IMR-90 (cell line): ENCODE measurements around the gene ASPG. TPM values are rescaled to one million over a fixed set of nuclear protein-coding genes. Genes with fewer than 3 reads are reported as not detected.

Source experiments
- ATAC-seq: fragments of 200-7000 bp; cut with Tn5 transposase; 2 replicates; pipeline ENCODE4 v1.9.1; 2020; ENCODE audit warnings: low read depth, mild to moderate bottlenecking, moderate library complexity
- BruUV-seq: library from RNA; stranded (reverse); fragments of 400-500 nt; replicated peaks from 2 replicates; lab custom pipeline; 2021; lab: Mats Ljungman, UMichigan
- CTCF ChIA-PET: fragments of 300-600 bp; formaldehyde crosslinking; extraction: SDS; loops from one replicate; lab custom pipeline; 2021; ENCODE audit warnings: antibody characterized with exemption; lab: Yijun Ruan, JAX
- POLR2A ChIA-PET: fragments of 300-600 bp; sonication (Branson Sonifier 250); formaldehyde crosslinking; loops from one replicate; lab custom pipeline; 2022; ENCODE audit warnings: antibody characterized with exemption; ENCODE audit not compliant: unreplicated experiment; lab: Charles Lee
- DNase-seq: peaks from one replicate; pipeline ENCODE4 v3.0.0; 2013
- H2AFZ ChIP-seq: replicated peaks from 2 replicates; pipeline ENCODE3; 2013; ENCODE audit warnings: low read length, mild to moderate bottlenecking; ENCODE audit not compliant: poor library complexity
- H2AK5ac ChIP-seq: 2 replicates; pipeline ENCODE4 v1.6.1; 2013; ENCODE audit warnings: low read depth, low read length, inconsistent platforms
- H2AK9ac ChIP-seq: replicated peaks from 2 replicates; pipeline ENCODE3; 2013; ENCODE audit warnings: mild to moderate bottlenecking, low read depth, low read length, moderate library complexity; ENCODE audit not compliant: poor library complexity
- H2BK120ac ChIP-seq: 2 replicates; pipeline ENCODE4 v1.6.1; 2013; ENCODE audit warnings: low read depth, low read length, inconsistent platforms
- H2BK15ac ChIP-seq: 3 replicates; pipeline ENCODE4 v1.6.1; 2013; ENCODE audit warnings: low read depth, low read length, inconsistent platforms
- H2BK20ac ChIP-seq: 2 replicates; pipeline ENCODE4 v1.6.1; 2013; ENCODE audit warnings: low read depth, mild to moderate bottlenecking, inconsistent platforms, low read length, moderate library complexity
- H2BK5ac ChIP-seq: 2 replicates; pipeline ENCODE4 v1.6.1; 2013; ENCODE audit warnings: mild to moderate bottlenecking, low read depth, low read length, inconsistent platforms; ENCODE audit not compliant: poor library complexity, severe bottlenecking
- H3K14ac ChIP-seq: replicated peaks from 2 replicates; pipeline ENCODE4 v1.6.1; 2013; ENCODE audit warnings: low read depth, low read length, inconsistent platforms
- H3K18ac ChIP-seq: 2 replicates; pipeline ENCODE4 v1.6.1; 2013; ENCODE audit warnings: low read depth, low read length, control low read depth
- H3K23ac ChIP-seq: 2 replicates; pipeline ENCODE4 v1.6.1; 2013; ENCODE audit warnings: low read depth, low read length, inconsistent platforms
- H3K27ac ChIP-seq: 2 replicates; pipeline ENCODE4 v1.5.1; 2013; ENCODE audit warnings: mild to moderate bottlenecking, control low read depth, low read length; ENCODE audit not compliant: insufficient read depth
- H3K27me3 ChIP-seq: 2 replicates; pipeline ENCODE4 v1.6.1; 2013; ENCODE audit warnings: low read length; ENCODE audit not compliant: control insufficient read depth, insufficient read depth
- H3K36me3 ChIP-seq: 2 replicates; pipeline ENCODE4 v1.6.1; 2013; ENCODE audit warnings: low read length, mixed read lengths; ENCODE audit not compliant: control insufficient read depth, insufficient read depth
- H3K4ac ChIP-seq: 2 replicates; pipeline ENCODE4 v1.6.1; 2013; ENCODE audit warnings: low read depth, low read length, inconsistent platforms
- H3K4me1 ChIP-seq: 2 replicates; pipeline ENCODE4 v1.6.1; 2013; ENCODE audit warnings: low read length, mixed read lengths; ENCODE audit not compliant: control insufficient read depth, insufficient read depth
- H3K4me2 ChIP-seq: 2 replicates; pipeline ENCODE4 v1.6.1; 2013; ENCODE audit warnings: low read depth, mild to moderate bottlenecking, control low read depth, low read length, moderate library complexity
- H3K4me3 ChIP-seq: 2 replicates; pipeline ENCODE4 v1.5.1; 2013; ENCODE audit warnings: low read depth, mild to moderate bottlenecking, control low read depth, low read length, moderate library complexity; ENCODE audit not compliant: insufficient read depth
- H3K56ac ChIP-seq: 2 replicates; pipeline ENCODE4 v1.6.1; 2013; ENCODE audit warnings: low read length, inconsistent platforms; ENCODE audit not compliant: insufficient read depth; ENCODE audit errors: extremely low read depth
- H3K79me1 ChIP-seq, 2 experiments: 2 replicates each; pipeline ENCODE4 v1.6.1; 2013; ENCODE audit warnings: low read length in 2 of 2, inconsistent platforms in 1 of 2, low read depth in 1 of 2
- H3K9ac ChIP-seq: 2 replicates; pipeline ENCODE4 v1.6.1; 2013; ENCODE audit warnings: low read depth, low read length, control low read depth
- H3K9me1 ChIP-seq: 2 replicates; pipeline ENCODE4 v1.6.1; 2013; ENCODE audit warnings: low read length, inconsistent platforms; ENCODE audit not compliant: insufficient read depth
- H3K9me3 ChIP-seq: 2 replicates; pipeline ENCODE4 v1.6.1; 2013; ENCODE audit warnings: low read length; ENCODE audit not compliant: control insufficient read depth, insufficient read depth
- H4K20me1 ChIP-seq: 2 replicates; pipeline ENCODE4 v1.6.1; 2013; ENCODE audit warnings: low read length, inconsistent platforms; ENCODE audit not compliant: insufficient read depth
- H4K5ac ChIP-seq: 2 replicates; pipeline ENCODE4 v1.6.1; 2013; ENCODE audit warnings: mild to moderate bottlenecking, low read depth, low read length, control low read depth
- H4K8ac ChIP-seq, 2 experiments: 2 replicates each; pipeline ENCODE4 v1.6.1; 2013; ENCODE audit warnings: low read depth in 2 of 2, low read length in 2 of 2, control low read depth in 1 of 2, inconsistent platforms in 1 of 2
- H4K91ac ChIP-seq: 2 replicates; pipeline ENCODE4 v1.6.1; 2013; ENCODE audit warnings: low read depth, low read length, inconsistent platforms; ENCODE audit not compliant: insufficient read depth
- BHLHE40 ChIP-seq: fragments of 150-350 bp; IDR thresholded peaks from 2 replicates; pipeline ENCODE4 v1.6.1; 2016; ENCODE audit warnings: mild to moderate bottlenecking, low read depth, low read length
- CEBPB ChIP-seq: IDR thresholded peaks from 2 replicates; pipeline ENCODE4 v1.6.1; 2012; ENCODE audit warnings: low read depth, low read length, improper control_type of control experiment
- CHD1 ChIP-seq: IDR thresholded peaks from 2 replicates; pipeline ENCODE4 v1.6.1; 2012; ENCODE audit warnings: low read depth, low read length, improper control_type of control experiment
- FOS ChIP-seq: fragments of 150-350 bp; IDR thresholded peaks from 2 replicates; pipeline ENCODE4 v1.6.1; 2016; ENCODE audit warnings: low read depth, low read length
- MAFK ChIP-seq: IDR thresholded peaks from 2 replicates; pipeline ENCODE4 v1.6.1; 2012; ENCODE audit warnings: low read depth, low read length, improper control_type of control experiment
- MAZ ChIP-seq: IDR thresholded peaks from 2 replicates; pipeline ENCODE4 v1.6.1; 2012; ENCODE audit warnings: low read depth, mild to moderate bottlenecking, low read length, improper control_type of control experiment, moderate library complexity, borderline replicate concordance
- MXI1 ChIP-seq: IDR thresholded peaks from 2 replicates; pipeline ENCODE4 v1.6.1; 2012; ENCODE audit warnings: low read depth, mild to moderate bottlenecking, low read length, moderate library complexity, borderline replicate concordance
- NFE2L2 ChIP-seq: fragments of 150-350 bp; IDR thresholded peaks from 2 replicates; pipeline ENCODE4 v1.6.1; 2016; ENCODE audit warnings: low read depth, mild to moderate bottlenecking, low read length
- POLR2A ChIP-seq: IDR thresholded peaks from 2 replicates; pipeline ENCODE4 v1.6.1; 2012; ENCODE audit warnings: mild to moderate bottlenecking, low read depth, low read length
- RAD21 ChIP-seq: IDR thresholded peaks from 2 replicates; pipeline ENCODE4 v1.6.1; 2012; ENCODE audit warnings: low read length, improper control_type of control experiment
- RCOR1 ChIP-seq: IDR thresholded peaks from 2 replicates; pipeline ENCODE4 v1.6.1; 2012; ENCODE audit warnings: mild to moderate bottlenecking, low read length, improper control_type of control experiment; ENCODE audit not compliant: insufficient replicate concordance
- RFX5 ChIP-seq: IDR thresholded peaks from 2 replicates; pipeline ENCODE4 v1.8.0; 2012; ENCODE audit warnings: low read depth, mild to moderate bottlenecking, low read length, moderate library complexity
- SMC3 ChIP-seq: fragments of 150-350 bp; IDR thresholded peaks from 2 replicates; pipeline ENCODE4 v1.6.1; 2016; ENCODE audit warnings: low read depth, mild to moderate bottlenecking, antibody characterized with exemption, low read length, moderate library complexity
- USF2 ChIP-seq: fragments of 150-350 bp; IDR thresholded peaks from 2 replicates; pipeline ENCODE4 v1.6.1; 2017; ENCODE audit warnings: mild to moderate bottlenecking, antibody characterized with exemption, low read length, low read depth
- WGBS, 2 experiments: methylation state at CpG; one replicate each; pipeline versions ENCODE4 v1.1.5 to v1.1.7; 2013; ENCODE audit warnings: missing lambda C conversion rate in 2 of 2; ENCODE audit not compliant: insufficient read length in 1 of 2; ENCODE audit errors: extremely low coverage in 2 of 2; 5-methylcytosine and 5-hydroxymethylcytosine counted together
- dilution Hi-C: fragments of 300-500 bp; cut with HindIII; formaldehyde crosslinking; loops from one replicate; pipeline ENCODE4 v1.14.3; 2018; ENCODE audit warnings: low sequenced_read_pairs; ENCODE audit not compliant: unreplicated experiment
- in situ Hi-C: fragments of 300-500 bp; cut with MboI; formaldehyde crosslinking; loops from 3 replicates; pipeline ENCODE4 v1.14.3; 2019; ENCODE audit warnings: low sequenced_read_pairs, inconsistent platforms, mixed read lengths
- intact Hi-C: fragments of 100-400 bp; cut with micrococcal nuclease; formaldehyde crosslinking; loops from 2 replicates; pipeline ENCODE4 v1.10.0; 2022
- polyA plus RNA-seq, 3 experiments: library from polyadenylated mRNA; depleted of rRNA; stranded (reverse); fragments of >200 nt; gene quantifications; 2 replicates each; pipeline ENCODE4 v1.2.3, GENCODE V29; 2012; ENCODE audit warnings: low replicate concordance in 1 of 3
- total RNA-seq: library from RNA; depleted of rRNA; stranded (reverse); fragments of >200 nt; gene quantifications from 2 replicates; pipeline ENCODE4 v1.2.3, GENCODE V29; 2012
- TF ChIP-seq, protein P1 (sequence below): conservative IDR thresholded peaks from 2 replicates; pipeline ENCODE4 v1.5.1; 2012; ENCODE audit warnings: mild to moderate bottlenecking, low read depth, low read length, improper control_type of control experiment
- TF ChIP-seq, protein P2 (sequence below): fragments of 150-350 bp; IDR thresholded peaks from 2 replicates; pipeline ENCODE4 v1.6.1; 2016; ENCODE audit warnings: low read depth, mild to moderate bottlenecking, low read length, moderate library complexity, borderline replicate concordance

The ASPG gene
- total and polyA plus RNA-seq, 2 of the 4 experiments (the other 2 are of a cell fraction), result not detected

DNA sequence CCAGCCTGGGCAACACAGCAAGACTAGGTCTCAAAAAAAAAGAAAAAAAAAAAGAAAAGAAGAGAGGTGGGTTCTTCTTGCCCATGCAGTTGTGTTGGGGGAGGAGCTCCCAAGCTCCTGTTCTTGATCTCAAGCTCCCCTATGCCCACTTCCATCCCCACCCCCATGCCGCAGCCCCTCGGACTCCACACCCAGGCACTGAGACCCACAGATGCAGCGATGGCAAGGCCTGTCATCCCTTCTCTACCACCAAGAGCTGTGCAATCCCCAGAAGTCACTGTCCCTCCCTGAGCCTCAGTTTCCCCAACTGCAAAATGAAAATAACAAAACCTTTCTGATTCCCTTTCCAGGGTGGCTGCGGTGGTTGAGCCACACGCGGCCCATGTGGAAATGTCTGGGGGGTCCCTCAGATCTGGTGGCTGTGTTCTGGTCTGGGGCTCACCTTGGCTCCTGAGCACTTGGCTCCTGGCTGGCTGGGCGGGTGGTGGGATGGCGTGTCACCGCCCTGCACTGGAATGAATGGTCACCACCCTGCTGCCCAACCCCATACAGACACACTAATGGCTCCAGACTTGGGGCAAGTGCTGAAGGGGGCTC, 30.3 kb downstream of the ASPG start:
- Histone ChIP-seq H2AFZ (no peak overlapping the region), H3K9me1 (no peaks in the 10 kb centered on the region), H3K9ac (no peak overlapping the region), H3K27me3 (peaks cover 17% of the 10 kb centered on the region; the same call in 1 of the 2 replicates), H3K27ac (no peak overlapping the region), H4K20me1 (no peaks in the 10 kb centered on the region; the same call in 1 of the 2 replicates), H3K56ac (no peak overlapping the region), H2BK15ac (no peak overlapping the region), H3K79me1 (no peaks in the 10 kb centered on the region), H3K4me3 (no peak overlapping the region), H4K5ac (no peak overlapping the region), H2BK120ac (no peak overlapping the region), H2AK9ac (no peak overlapping the region), H3K18ac (no peak overlapping the region), H3K4me1 (no peaks in the 10 kb centered on the region), H2BK20ac (no peak overlapping the region), H3K9me3 (no peaks in the 10 kb centered on the region), H3K14ac (no peak overlapping the region), H4K8ac (no peak overlapping the region), H3K36me3 (no peaks in the 10 kb centered on the region), H3K4ac (no peak overlapping the region), H3K4me2 (no peak overlapping the region), H2BK5ac (no peak overlapping the region), H3K23ac (no peak overlapping the region), H2AK5ac (no peak overlapping the region), H4K91ac (no peak overlapping the region)
- BruUV-seq, result no TSS peak
- in situ Hi-C loops (no loop called here), dilution Hi-C loops (no loop called here), intact Hi-C loops (no loop called here)
- WGBS, 2 experiments, result no CpG with 5 or more reads among the region's 9 CpGs
- ChIA-PET POLR2A (no interaction called here), CTCF (interaction anchor here (0.5 kb wide), 1 partner anchor 612 kb away, joined by 3 read pairs; no protein-coding TSS in a partner anchor)
- ATAC-seq (no peak), DNase-seq (no peak)
- no peak for TF ChIP-seq SMC3
- TF ChIP-seq, protein P1, sequence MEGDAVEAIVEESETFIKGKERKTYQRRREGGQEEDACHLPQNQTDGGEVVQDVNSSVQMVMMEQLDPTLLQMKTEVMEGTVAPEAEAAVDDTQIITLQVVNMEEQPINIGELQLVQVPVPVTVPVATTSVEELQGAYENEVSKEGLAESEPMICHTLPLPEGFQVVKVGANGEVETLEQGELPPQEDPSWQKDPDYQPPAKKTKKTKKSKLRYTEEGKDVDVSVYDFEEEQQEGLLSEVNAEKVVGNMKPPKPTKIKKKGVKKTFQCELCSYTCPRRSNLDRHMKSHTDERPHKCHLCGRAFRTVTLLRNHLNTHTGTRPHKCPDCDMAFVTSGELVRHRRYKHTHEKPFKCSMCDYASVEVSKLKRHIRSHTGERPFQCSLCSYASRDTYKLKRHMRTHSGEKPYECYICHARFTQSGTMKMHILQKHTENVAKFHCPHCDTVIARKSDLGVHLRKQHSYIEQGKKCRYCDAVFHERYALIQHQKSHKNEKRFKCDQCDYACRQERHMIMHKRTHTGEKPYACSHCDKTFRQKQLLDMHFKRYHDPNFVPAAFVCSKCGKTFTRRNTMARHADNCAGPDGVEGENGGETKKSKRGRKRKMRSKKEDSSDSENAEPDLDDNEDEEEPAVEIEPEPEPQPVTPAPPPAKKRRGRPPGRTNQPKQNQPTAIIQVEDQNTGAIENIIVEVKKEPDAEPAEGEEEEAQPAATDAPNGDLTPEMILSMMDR, result no peak
- no peak for TF ChIP-seq RFX5
- TF ChIP-seq FOS, result no peak
- TF ChIP-seq BHLHE40, result no peak
- no peak for TF ChIP-seq RCOR1
- TF ChIP-seq NFE2L2, result no peak
- TF ChIP-seq POLR2A, result no peak
- TF ChIP-seq MAZ, result no peak
- TF ChIP-seq RAD21, result no peak
- no peak for TF ChIP-seq MAFK
- TF ChIP-seq, protein P2, sequence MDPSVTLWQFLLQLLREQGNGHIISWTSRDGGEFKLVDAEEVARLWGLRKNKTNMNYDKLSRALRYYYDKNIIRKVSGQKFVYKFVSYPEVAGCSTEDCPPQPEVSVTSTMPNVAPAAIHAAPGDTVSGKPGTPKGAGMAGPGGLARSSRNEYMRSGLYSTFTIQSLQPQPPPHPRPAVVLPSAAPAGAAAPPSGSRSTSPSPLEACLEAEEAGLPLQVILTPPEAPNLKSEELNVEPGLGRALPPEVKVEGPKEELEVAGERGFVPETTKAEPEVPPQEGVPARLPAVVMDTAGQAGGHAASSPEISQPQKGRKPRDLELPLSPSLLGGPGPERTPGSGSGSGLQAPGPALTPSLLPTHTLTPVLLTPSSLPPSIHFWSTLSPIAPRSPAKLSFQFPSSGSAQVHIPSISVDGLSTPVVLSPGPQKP, result no peak
- no peak for TF ChIP-seq CHD1
- TF ChIP-seq MXI1, result no peak
- TF ChIP-seq CEBPB, result no peak
- no peak for TF ChIP-seq USF2
